Astrocyte (in vitro differentiated cells and primary cell): ENCODE results near the gene TWF2.

Source experiments
- EZH2 ChIP-seq: IDR thresholded peaks from 2 replicates; pipeline ENCODE4 v1.6.1; 2012; ENCODE audit warnings: mild to moderate bottlenecking, low read length, inconsistent platforms; ENCODE audit not compliant: insufficient read depth
- TF ChIP-seq, protein P1 (sequence below): IDR thresholded peaks from 2 replicates; pipeline ENCODE4 v1.5.1; 2011; ENCODE audit warnings: low read depth, mild to moderate bottlenecking, inconsistent platforms, low read length, moderate library complexity; ENCODE audit not compliant: insufficient read depth

DNA sequence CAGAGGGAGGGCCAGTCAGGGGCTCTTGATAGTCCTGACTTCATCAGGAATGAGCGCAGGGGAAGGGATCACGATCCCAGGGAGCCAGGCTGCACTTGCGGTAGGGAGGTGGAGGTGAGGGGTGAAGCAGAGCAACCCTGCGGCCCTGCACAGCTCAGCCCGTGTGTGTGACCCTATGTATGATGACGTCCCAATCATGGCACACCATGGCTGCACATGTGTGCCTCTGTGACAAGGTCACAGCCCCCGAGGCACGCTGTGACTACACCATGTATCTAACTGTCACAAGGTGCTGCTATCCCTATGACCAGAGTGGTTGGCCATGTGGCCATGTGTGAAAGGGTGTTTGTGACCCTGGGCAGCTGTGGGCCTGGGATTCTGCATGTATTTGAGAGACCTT lies 54.3 kb downstream of the TWF2 start:
- TF ChIP-seq EZH2, result no peak
- TF ChIP-seq, protein P1, sequence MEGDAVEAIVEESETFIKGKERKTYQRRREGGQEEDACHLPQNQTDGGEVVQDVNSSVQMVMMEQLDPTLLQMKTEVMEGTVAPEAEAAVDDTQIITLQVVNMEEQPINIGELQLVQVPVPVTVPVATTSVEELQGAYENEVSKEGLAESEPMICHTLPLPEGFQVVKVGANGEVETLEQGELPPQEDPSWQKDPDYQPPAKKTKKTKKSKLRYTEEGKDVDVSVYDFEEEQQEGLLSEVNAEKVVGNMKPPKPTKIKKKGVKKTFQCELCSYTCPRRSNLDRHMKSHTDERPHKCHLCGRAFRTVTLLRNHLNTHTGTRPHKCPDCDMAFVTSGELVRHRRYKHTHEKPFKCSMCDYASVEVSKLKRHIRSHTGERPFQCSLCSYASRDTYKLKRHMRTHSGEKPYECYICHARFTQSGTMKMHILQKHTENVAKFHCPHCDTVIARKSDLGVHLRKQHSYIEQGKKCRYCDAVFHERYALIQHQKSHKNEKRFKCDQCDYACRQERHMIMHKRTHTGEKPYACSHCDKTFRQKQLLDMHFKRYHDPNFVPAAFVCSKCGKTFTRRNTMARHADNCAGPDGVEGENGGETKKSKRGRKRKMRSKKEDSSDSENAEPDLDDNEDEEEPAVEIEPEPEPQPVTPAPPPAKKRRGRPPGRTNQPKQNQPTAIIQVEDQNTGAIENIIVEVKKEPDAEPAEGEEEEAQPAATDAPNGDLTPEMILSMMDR, result no peak
